Mucosa of stomach (tissue), 1 donor: ENCODE measurements around the gene PCDHGA6.
"Not testable (repeated sequence)": the region's sequence is repeated elsewhere in the genome, so short reads cannot be mapped to it uniquely, and the experiment has no call there.

Source experiments
- H3K27me3 ChIP-seq: one replicate; pipeline ENCODE4 v1.7.0; 2013; ENCODE audit warnings: mild to moderate bottlenecking, low read length; ENCODE audit not compliant: control insufficient read depth, insufficient read depth
- H3K36me3 ChIP-seq: one replicate; pipeline ENCODE4 v1.7.0; 2013; ENCODE audit warnings: low read length; ENCODE audit not compliant: control insufficient read depth, insufficient read depth
- H3K4me1 ChIP-seq: one replicate; pipeline ENCODE4 v1.7.0; 2013; ENCODE audit warnings: mild to moderate bottlenecking, low read length; ENCODE audit not compliant: control insufficient read depth, insufficient read depth
- H3K4me3 ChIP-seq: one replicate; pipeline ENCODE4 v1.7.0; 2013; ENCODE audit warnings: low read length
- H3K9ac ChIP-seq: one replicate; pipeline ENCODE4 v1.7.0; 2013; ENCODE audit warnings: mild to moderate bottlenecking, low read length, moderate library complexity
- H3K9me3 ChIP-seq: one replicate; pipeline ENCODE4 v1.7.0; 2013; ENCODE audit warnings: mild to moderate bottlenecking, low read length, moderate library complexity; ENCODE audit not compliant: control insufficient read depth
- donor health status: Pancreatic carcinoma.

The PCDHGA6 gene

GRCh38 chr5:141345327-141345726 is 28.4 kb upstream of the PCDHGA6 start:
- no peak overlapping the region for H3K9ac ChIP-seq
- H3K27me3 ChIP-seq, result no peaks in the 10 kb centered on the region
- H3K36me3 ChIP-seq, result no peaks in the 10 kb centered on the region
- no peaks in the 10 kb centered on the region for H3K4me1 ChIP-seq
- peaks cover 9% of the 10 kb centered on the region for H3K9me3 ChIP-seq
- H3K4me3 ChIP-seq, result no peak overlapping the region

DNA sequence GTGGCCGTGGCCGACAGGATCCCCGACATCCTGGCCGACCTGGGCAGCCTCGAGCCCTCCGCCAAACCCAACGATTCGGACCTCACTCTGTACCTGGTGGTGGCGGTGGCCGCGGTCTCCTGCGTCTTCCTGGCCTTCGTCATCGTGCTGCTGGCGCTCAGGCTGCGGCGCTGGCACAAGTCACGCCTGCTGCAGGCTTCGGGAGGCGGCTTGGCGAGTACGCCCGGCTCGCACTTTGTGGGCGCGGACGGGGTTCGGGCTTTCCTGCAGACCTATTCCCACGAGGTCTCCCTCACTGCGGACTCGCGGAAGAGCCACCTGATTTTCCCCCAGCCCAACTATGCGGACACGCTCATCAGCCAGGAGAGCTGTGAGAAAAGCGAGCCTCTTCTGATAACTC is 27.7 kb upstream of the PCDHGA6 start:
- not testable (repeated sequence) for H3K9ac ChIP-seq, H3K27me3 ChIP-seq, H3K4me3 ChIP-seq, H3K36me3 ChIP-seq, H3K4me1 ChIP-seq
- peaks cover 12% of the 10 kb centered on the region for H3K9me3 ChIP-seq

DNA sequence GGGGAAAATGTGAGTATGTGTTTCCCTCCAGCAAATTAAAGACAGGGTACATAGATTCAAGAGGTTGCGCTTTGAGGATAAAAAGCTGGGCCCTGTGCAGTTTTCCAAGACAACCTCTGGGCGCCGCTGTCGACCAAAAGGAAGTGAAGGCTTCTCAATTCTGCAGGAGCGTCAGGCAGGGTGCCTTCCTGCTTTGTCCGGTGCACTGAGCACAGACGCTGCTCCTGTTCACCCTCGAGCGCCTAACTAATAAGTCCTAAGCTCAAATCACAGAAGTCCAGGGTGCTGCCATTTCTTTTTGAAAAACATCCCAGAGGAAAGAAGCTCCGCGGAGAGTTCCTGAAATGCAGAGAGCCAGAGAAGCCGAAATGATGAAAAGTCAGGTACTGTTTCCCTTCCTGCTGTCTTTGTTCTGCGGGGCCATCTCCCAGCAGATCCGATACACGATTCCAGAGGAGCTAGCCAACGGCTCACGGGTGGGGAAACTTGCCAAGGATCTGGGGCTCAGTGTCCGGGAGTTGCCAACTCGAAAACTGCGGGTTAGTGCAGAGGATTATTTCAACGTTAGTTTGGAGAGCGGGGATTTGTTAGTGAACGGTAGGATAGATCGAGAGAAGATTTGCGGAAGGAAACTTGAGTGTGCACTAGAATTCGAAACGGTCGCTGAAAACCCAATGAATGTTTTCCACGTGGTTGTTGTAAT is 23.6 kb upstream of the PCDHGA6 start, which contains the start of gene PCDHGB1:
PCDHGB1 (plus strand) TSS at position 183 of the 703 bp plus-strand sequence; CDS start at position 345, 162 bp downstream.
- Histone ChIP-seq H3K9me3 (peaks cover 18% of the 10 kb centered on the region), H3K4me3 (no peak within 1 kb of the TSS), H3K27me3 (peaks cover 4% of the 10 kb centered on the region), H3K36me3 (no peaks in the 10 kb centered on the region), H3K4me1 (no peaks in the 10 kb centered on the region), H3K9ac (no peak within 1 kb of the TSS)

- H3K9me3 ChIP-seq, result peaks cover 18% of the 10 kb centered on the region
These were observed 22.1 kb upstream of the PCDHGA6 start for GRCh38 chr5:141351591-141351990.

DNA sequence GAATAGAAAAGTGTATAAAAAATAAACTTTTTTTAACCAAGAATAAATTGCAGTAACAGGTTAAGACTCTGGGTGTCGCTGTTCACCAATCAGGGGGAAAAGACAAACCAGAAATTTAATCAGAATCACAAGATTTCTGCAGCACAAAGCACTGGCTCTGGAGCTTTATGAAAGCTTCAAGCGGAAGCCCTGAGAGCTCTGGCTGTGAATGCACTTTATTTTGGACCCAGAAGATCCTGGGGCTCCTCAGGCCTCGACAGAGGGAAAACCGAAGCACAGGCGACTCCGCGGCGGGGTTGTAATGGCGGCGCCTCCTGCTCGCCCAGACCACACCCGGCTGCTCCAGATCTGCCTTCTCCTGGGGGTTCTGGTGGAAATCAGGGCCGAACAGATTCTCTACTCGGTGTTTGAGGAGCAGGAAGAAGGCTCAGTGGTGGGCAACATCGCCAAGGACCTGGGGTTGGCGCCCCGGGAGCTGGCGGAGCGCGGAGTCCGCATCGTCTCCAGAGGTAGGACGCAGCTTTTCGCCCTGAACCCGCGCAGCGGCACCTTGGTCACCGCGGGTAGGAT is 18.7 kb upstream of the PCDHGA6 start, which contains the start of gene PCDHGA4:
PCDHGA4 (plus strand) TSS at position 122 of the 570 bp plus-strand sequence; CDS start at position 209, 87 bp downstream.
- H3K4me1 ChIP-seq, result no peaks in the 10 kb centered on the region
- H3K36me3 ChIP-seq, result no peaks in the 10 kb centered on the region
- H3K9me3 ChIP-seq, result peaks cover 16% of the 10 kb centered on the region
- no peak within 1 kb of the TSS for H3K4me3 ChIP-seq
- H3K27me3 ChIP-seq, result peaks cover 5% of the 10 kb centered on the region
- H3K9ac ChIP-seq, result no peak within 1 kb of the TSS

More at GRCh38 chr5:141351591-141351990, 22.1 kb upstream of the PCDHGA6 start:
- no peaks in the 10 kb centered on the region for H3K4me1 ChIP-seq
- H3K4me3 ChIP-seq, result no peak overlapping the region
- H3K36me3 ChIP-seq, result no peaks in the 10 kb centered on the region
- H3K27me3 ChIP-seq, result peaks cover 4% of the 10 kb centered on the region
- no peak overlapping the region for H3K9ac ChIP-seq

- H3K36me3 ChIP-seq, result no peaks in the 10 kb centered on the region
- H3K4me1 ChIP-seq, result no peaks in the 10 kb centered on the region
- H3K9ac ChIP-seq, result no peak overlapping the region
- peaks cover 16% of the 10 kb centered on the region for H3K9me3 ChIP-seq
- H3K27me3 ChIP-seq, result peaks cover 7% of the 10 kb centered on the region
- H3K4me3 ChIP-seq, result no peak overlapping the region
These were observed 18.1 kb upstream of the PCDHGA6 start for GRCh38 chr5:141355641-141356040.

DNA sequence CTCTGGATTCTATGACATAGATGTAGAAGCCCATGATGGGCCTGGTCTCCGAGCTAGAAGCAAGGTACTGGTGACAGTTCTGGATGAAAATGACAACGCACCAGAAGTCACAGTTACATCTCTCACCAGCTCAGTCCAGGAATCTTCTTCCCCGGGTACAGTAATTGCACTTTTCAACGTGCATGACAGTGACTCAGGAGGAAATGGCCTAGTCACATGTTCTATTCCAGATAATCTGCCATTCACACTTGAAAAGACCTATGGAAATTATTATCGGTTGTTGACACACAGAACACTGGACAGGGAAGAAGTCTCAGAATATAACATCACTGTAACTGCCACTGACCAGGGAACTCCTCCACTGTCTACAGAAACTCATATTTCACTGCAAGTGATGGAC is 17.6 kb upstream of the PCDHGA6 start:
- H3K4me3 ChIP-seq, result no peak overlapping the region
- no peaks in the 10 kb centered on the region for H3K4me1 ChIP-seq
- H3K36me3 ChIP-seq, result no peaks in the 10 kb centered on the region
- peaks cover 4% of the 10 kb centered on the region for H3K27me3 ChIP-seq
- H3K9me3 ChIP-seq, result peaks cover 18% of the 10 kb centered on the region
- H3K9ac ChIP-seq, result no peak overlapping the region

DNA sequence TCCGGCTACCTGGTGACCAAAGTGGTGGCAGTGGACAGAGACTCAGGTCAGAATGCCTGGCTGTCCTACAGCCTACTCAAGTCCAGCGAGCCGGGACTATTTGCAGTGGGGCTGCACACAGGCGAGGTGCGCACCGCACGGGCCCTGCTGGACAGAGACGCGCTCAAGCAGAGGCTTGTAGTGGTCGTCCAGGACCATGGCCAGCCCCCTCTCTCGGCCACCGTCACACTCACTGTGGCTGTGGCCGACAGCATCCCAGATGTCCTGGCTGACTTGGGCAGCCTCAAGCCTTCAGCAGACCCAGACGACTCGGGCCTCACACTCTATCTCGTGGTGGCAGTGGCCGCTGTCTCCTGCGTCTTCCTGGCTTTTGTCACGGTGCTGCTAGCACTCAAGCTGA is 16.7 kb upstream of the PCDHGA6 start:
- Histone ChIP-seq H3K27me3 (peaks cover 8% of the 10 kb centered on the region), H3K4me1 (no peaks in the 10 kb centered on the region), H3K36me3 (no peaks in the 10 kb centered on the region), H3K4me3 (no peak overlapping the region), H3K9me3 (peaks cover 18% of the 10 kb centered on the region), H3K9ac (no peak overlapping the region)

- Histone ChIP-seq H3K27me3 (peaks cover 21% of the 10 kb centered on the region), H3K4me3 (no peak within 1 kb of the TSS), H3K9me3 (peaks cover 17% of the 10 kb centered on the region), H3K4me1 (no peaks in the 10 kb centered on the region), H3K9ac (no peak within 1 kb of the TSS), H3K36me3 (no peaks in the 10 kb centered on the region)
These were observed 13.8 kb upstream of the PCDHGA6 start, which contains the start of gene PCDHGB2 for GRCh38 chr5:141359790-141360426. Gene PCDHGB2, plus strand, starts transcription at chr5:141359994. Its CDS starts 142 bp downstream, at chr5:141360136.

DNA sequence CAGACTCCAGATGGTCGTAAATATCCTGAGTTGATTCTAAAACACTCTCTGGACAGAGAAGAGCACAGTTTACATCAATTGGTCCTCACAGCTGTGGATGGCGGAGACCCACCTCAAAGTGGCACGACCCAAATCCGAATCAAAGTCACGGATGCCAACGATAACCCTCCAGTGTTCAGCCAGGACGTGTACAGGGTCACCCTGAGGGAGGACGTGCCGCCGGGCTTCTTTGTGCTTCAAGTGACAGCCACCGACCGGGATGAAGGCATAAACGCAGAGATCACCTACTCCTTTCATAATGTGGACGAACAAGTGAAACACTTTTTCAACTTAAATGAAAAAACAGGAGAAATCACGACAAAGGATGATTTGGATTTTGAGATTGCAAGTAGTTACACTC is 13.0 kb upstream of the PCDHGA6 start:
- Histone ChIP-seq H3K9ac (no peak overlapping the region), H3K9me3 (peaks cover 25% of the 10 kb centered on the region), H3K4me3 (no peak overlapping the region), H3K4me1 (no peaks in the 10 kb centered on the region), H3K27me3 (peaks cover 27% of the 10 kb centered on the region), H3K36me3 (no peaks in the 10 kb centered on the region)

DNA sequence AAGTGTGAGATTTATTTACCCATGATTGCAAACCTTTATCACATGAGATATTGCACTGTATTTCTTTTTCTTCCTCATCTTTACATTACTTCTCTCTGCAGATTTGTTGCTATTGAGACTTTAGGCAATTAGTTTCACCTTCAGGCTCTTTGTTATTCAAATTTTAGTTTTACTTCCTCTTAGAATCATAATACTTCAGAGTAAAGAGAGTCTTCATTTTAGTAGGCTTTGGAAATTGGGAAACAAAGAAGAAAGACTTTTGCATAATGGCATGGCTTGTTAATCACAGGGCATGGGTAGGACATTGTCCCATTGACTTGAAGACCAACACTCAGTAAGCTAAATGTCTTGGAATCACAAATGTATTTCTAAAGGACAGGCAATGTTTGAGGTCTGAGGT is 11.0 kb upstream of the PCDHGA6 start:
- Histone ChIP-seq H3K27me3 (peaks cover 36% of the 10 kb centered on the region), H3K9me3 (peaks cover 27% of the 10 kb centered on the region)

More for the DNA sequence above, 11.0 kb upstream of the PCDHGA6 start:
- Histone ChIP-seq H3K4me3 (no peak overlapping the region), H3K4me1 (no peaks in the 10 kb centered on the region), H3K9ac (no peak overlapping the region), H3K36me3 (no peaks in the 10 kb centered on the region)
